Measurements from ENCODE around the gene SEMA3B. TPM values are rescaled to one million over a fixed set of nuclear protein-coding genes. Genes with fewer than 3 reads are reported as not detected.

The SEMA3B gene
- total and polyA plus RNA-seq, 2 experiments from 2014 or later, result 2.4 to 3.3 TPM

- TF ChIP-seq ZNF462 (CRISPR knock-in tag; IDR thresholded peaks at IDR 0.05) (no peak), EZH2phosphoT487 (IDR thresholded peaks at IDR 0.05; ENCODE audit: unreplicated experiment) (no peak), JUNB (IDR thresholded peaks at IDR 0.05; ENCODE audit: unreplicated experiment) (no peak), ZNF114 (CRISPR knock-in tag; IDR thresholded peaks at IDR 0.05) (no peak), ZNF331 (CRISPR knock-in tag; IDR thresholded peaks at IDR 0.05; ENCODE audit: low read depth) (no peak), POLR2AphosphoS5 (IDR thresholded peaks at IDR 0.05; ENCODE audit: low read depth) (no peak), ETS1 (IDR thresholded peaks at IDR 0.05) (no peak), STAT1 (IDR thresholded peaks at IDR 0.05; ENCODE audit: unreplicated experiment) (no peak)
These were observed 51.9 kb downstream of the SEMA3B start (continued) for GRCh38 chr3:50320853-50321335.
